Suprapubic skin (tissue), 4 donors: ENCODE measurements around the gene CD36.

Experiments used
- EP300 ChIP-seq: sonication (generic); formaldehyde crosslinking; IDR thresholded peaks from one replicate; pipeline ENCODE4 v1.6.1; 2017; ENCODE audit warnings: antibody characterized with exemption
- POLR2A ChIP-seq, 2 donors: fragments of 450-650 bp; IDR thresholded peaks; one replicate each; pipeline ENCODE4 v1.6.1; 2017; ENCODE audit warnings: antibody characterized with exemption in 2 of 2, mild to moderate bottlenecking in 2 of 2, moderate library complexity in 2 of 2
- POLR2AphosphoS5 ChIP-seq, 3 donors: sonication (generic); formaldehyde crosslinking; IDR thresholded peaks; one replicate each; pipeline ENCODE4 v1.6.1; 2017; ENCODE audit warnings: antibody characterized with exemption in 3 of 3
- TF ChIP-seq, protein P1 (sequence below), 2 donors: fragments of 200-600 bp in 1 of 2; fragments of 450-650 bp in 1 of 2; sonication (generic) in 1 of 2; IDR thresholded peaks; one replicate each; pipeline ENCODE4 v1.5.1; 2016 to 2019; ENCODE audit warnings: antibody characterized with exemption in 2 of 2, mild to moderate bottlenecking in 1 of 2, moderate library complexity in 1 of 2

DNA sequence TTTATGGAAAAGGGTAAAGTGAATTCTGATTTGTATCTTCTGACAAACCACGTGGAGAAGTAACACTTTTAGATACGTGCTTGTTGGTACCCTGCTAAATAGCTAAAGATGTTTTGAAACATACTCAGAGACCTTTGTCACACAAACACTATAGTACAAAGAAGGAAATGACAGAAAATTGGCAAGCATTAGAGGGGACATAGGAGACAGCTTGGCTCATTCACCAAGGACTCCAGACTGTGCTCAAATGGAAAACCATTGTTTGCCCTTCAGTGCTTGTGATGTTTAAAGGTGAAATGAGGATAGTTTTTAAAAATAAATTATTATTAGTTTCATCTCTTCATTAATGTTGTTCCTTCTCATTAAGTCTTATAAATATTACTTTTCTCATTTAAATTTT lies 34.0 kb upstream of the CD36 start:
- no peak for TF ChIP-seq POLR2AphosphoS5 (IDR thresholded peaks at IDR 0.05)
- no peak for TF ChIP-seq POLR2A (IDR thresholded peaks at IDR 0.05)
- TF ChIP-seq, protein P1, sequence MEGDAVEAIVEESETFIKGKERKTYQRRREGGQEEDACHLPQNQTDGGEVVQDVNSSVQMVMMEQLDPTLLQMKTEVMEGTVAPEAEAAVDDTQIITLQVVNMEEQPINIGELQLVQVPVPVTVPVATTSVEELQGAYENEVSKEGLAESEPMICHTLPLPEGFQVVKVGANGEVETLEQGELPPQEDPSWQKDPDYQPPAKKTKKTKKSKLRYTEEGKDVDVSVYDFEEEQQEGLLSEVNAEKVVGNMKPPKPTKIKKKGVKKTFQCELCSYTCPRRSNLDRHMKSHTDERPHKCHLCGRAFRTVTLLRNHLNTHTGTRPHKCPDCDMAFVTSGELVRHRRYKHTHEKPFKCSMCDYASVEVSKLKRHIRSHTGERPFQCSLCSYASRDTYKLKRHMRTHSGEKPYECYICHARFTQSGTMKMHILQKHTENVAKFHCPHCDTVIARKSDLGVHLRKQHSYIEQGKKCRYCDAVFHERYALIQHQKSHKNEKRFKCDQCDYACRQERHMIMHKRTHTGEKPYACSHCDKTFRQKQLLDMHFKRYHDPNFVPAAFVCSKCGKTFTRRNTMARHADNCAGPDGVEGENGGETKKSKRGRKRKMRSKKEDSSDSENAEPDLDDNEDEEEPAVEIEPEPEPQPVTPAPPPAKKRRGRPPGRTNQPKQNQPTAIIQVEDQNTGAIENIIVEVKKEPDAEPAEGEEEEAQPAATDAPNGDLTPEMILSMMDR (IDR thresholded peaks at IDR 0.05), result no peak
- TF ChIP-seq EP300, result no peak
